ENCODE measurements around the gene ELL. TPM values are rescaled to one million over a fixed set of nuclear protein-coding genes. Genes with fewer than 3 reads are reported as not detected.

ELL gene
- total and polyA plus RNA-seq, 9 donors, result 1.6 to 22.3 (median 17.0) TPM

DNA sequence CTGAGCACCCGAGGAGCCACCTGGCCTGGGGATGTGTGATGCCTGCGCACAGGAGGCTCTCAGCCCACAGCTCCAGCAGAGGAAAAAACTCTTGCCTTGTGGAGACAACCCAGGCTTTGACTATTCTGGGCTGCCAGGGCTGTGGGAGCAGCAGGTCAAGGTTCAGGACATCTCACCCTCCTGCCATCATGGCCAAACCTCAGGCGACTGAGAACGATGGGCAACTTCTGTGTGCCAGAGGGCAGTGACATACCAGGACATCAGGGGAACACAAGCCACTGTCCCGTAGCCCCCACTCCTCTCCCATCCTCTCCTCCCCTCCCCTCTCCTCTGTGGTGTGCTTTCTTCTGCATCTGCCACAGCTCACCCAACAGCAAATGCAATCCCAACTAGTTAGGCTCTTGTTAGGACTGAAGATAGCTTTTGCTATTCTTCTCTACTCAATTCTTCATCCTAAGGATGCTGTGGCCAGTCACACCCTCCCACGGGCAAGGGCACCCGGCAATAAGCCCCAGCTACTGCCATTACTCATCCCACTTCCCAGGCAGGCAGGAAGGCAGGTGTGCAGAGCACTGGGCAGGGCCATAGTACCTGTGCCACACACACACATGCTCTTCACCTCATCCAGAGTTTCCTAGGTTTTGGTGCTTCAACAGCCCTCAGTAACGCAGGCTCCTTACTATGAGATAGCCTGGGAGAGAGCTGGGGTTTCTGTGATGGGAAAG lies 16.8 kb downstream of the ELL start:
- Histone ChIP-seq H3K27ac (no peak overlapping the region), H3K9me3 (no peaks in the 10 kb centered on the region), H3K4me3 (no peak overlapping the region), H3K36me3 (no peaks in the 10 kb centered on the region), H3K27me3 (no peaks in the 10 kb centered on the region), H3K4me1 (ENCODE audit: insufficient read depth) (peaks cover 61% of the 10 kb centered on the region)
- no peak for DNase-seq
- TF ChIP-seq EP300 (IDR thresholded peaks at IDR 0.05) (no peak), POLR2A (IDR thresholded peaks at IDR 0.05) (no peak), CTCF (IDR thresholded peaks at IDR 0.05) (no peak)
- intact Hi-C loops (cut with DNase I), result no loop called here
- WGBS, 3 donors, result 66 to 78% (median 74%) methylated on average over 8 of the region's 8 CpGs

DNA sequence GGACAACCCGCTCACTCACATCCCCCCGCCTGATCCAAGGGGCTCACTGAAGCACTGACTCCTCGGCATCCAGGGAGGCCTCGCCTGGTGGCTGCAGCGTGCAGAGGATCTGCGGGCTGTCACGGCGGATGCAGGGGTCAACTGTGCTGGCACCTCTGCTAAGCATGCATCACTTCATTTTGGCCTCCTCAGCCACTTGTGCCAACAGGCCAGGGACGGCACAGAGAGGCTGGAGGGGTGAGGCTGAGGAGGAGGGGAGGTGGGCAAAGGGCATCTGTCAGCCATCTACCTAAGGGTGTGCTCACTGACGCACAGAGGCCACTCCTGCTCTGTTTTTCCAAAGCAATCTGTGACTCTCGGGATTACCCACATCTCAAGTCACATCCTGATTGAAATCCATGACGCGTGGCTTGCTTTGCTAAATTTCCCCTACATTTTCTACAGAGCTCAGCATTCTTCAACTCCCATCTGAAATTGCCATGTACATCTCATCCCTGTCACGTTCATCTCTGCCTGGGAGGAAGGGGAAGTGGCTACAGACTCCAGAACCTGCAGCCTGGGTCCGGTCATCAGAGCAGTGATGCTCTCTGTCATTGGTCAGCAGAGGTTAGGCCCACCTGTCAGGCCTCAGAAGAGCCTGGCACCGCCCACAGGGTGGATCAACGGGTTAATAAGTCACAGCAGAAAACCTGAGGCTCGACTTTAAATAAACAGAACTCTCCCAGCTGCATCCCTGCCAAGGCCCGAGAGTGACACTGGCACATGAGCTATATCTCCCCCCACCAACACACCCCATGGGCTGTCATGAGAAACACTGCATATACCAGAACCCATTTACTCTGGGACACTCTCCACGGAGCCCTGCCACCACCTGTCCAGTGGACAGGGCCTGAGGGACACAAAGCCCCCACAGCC lies 17.6 kb downstream of the ELL start:
- no peaks in the 10 kb centered on the region for H3K27me3 ChIP-seq
- H3K27ac ChIP-seq, result no peak overlapping the region
- no peaks in the 10 kb centered on the region for H3K9me3 ChIP-seq
- no peaks in the 10 kb centered on the region for H3K36me3 ChIP-seq
- TF ChIP-seq POLR2A (IDR thresholded peaks at IDR 0.05), result no peak
- TF ChIP-seq CTCF (IDR thresholded peaks at IDR 0.05), result no peak
- TF ChIP-seq EP300 (IDR thresholded peaks at IDR 0.05), result no peak
- H3K4me1 ChIP-seq (ENCODE audit: insufficient read depth), result peaks cover 56% of the 10 kb centered on the region
- DNase-seq, result no peak
- intact Hi-C loops (cut with DNase I), result no loop called here
- no peak overlapping the region for H3K4me3 ChIP-seq
- WGBS, 3 donors, result 75 to 77% (median 77%) methylated on average over 19 to 20 of the region's 20 CpGs

DNA sequence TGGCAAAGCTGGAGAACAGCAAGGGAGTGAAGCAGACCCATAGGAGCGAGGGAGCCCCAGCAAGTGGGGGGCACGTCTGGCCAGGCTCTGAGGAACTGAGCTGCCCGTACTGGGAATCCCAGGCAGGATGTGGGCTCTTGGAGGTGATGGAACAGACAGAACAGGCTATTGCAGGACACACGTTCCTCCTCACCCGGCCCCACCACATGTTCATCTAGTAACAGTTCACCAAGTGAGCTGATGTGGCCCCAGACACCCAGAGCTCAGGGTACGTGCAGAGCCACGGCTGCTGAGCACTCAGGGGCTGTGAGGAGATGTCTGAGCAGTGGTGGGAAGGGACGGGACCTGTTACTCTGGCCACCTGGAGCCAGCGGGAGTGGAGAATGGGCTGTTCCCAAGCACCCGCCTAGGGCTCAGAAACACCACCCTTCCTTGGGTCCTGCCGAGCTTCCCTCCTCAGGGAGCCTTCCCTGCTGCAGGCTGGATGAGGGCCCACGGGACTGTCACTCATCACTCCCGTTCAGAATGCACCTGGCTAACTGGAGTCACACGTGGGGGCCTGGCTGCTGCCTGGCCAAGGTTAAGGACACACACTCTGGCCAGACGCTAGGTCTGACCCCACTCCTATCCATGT lies 18.4 kb downstream of the ELL start:
- H3K9me3 ChIP-seq, result no peaks in the 10 kb centered on the region
- no peak for TF ChIP-seq CTCF (IDR thresholded peaks at IDR 0.05)
- TF ChIP-seq POLR2A (IDR thresholded peaks at IDR 0.05), result no peak
- TF ChIP-seq EP300 (IDR thresholded peaks at IDR 0.05), result no peak
- H3K4me3 ChIP-seq, result no peak overlapping the region
- H3K36me3 ChIP-seq, result no peaks in the 10 kb centered on the region
- no peak overlapping the region for H3K27ac ChIP-seq
- peaks cover 54% of the 10 kb centered on the region for H3K4me1 ChIP-seq (ENCODE audit: insufficient read depth)
- no peaks in the 10 kb centered on the region for H3K27me3 ChIP-seq
- intact Hi-C loops (cut with DNase I), result no loop called here
- WGBS, 3 donors, result 73 to 78% (median 76%) methylated on average over 15 of the region's 15 CpGs
- no peak for DNase-seq

- no peak for DNase-seq
- no peaks in the 10 kb centered on the region for H3K9me3 ChIP-seq
- intact Hi-C loops (cut with DNase I), result no loop called here
- no peaks in the 10 kb centered on the region for H3K36me3 ChIP-seq
- no peak overlapping the region for H3K27ac ChIP-seq
- no peak overlapping the region for H3K4me3 ChIP-seq
- peaks cover 48% of the 10 kb centered on the region for H3K4me1 ChIP-seq (ENCODE audit: insufficient read depth)
- no peak for TF ChIP-seq EP300 (IDR thresholded peaks at IDR 0.05)
- TF ChIP-seq POLR2A (IDR thresholded peaks at IDR 0.05), result no peak
- TF ChIP-seq CTCF (IDR thresholded peaks at IDR 0.05), result no peak
- WGBS, 3 donors, result 80 to 82% (median 80%) methylated on average over 17 of the region's 17 CpGs
- no peaks in the 10 kb centered on the region for H3K27me3 ChIP-seq
Observed at GRCh38 chr19:18502638-18503294, 19.1 kb downstream of the ELL start.

Data from ovary (tissue), 9 donors.